Activated CD4-positive, alpha-beta memory T cell treated with anti-CD3 and anti-CD28 coated beads, Interleukin-2, amount 10 ng/mL, durations not matched to agents 7 days and 5 days (primary cell): ENCODE measurements around the gene NOS1AP. TPM values are rescaled to one million over a fixed set of nuclear protein-coding genes. Genes with fewer than 3 reads are reported as not detected.
"Not testable (repeated sequence)": the region's sequence is repeated elsewhere in the genome, so short reads cannot be mapped to it uniquely, and the experiment has no call there.

Experiments
- CTCF ChIA-PET: fragments of 350-600 bp; sonication (Branson Sonifier 250); formaldehyde crosslinking; loops from one replicate; lab custom pipeline; 2021; ENCODE audit warnings: antibody characterized with exemption, inconsistent platforms; lab: Charles Lee
- POLR2A ChIA-PET: fragments of 350-600 bp; sonication (Branson Sonifier 250); formaldehyde crosslinking; loops from one replicate; lab custom pipeline; 2021; ENCODE audit warnings: antibody characterized with exemption; lab: Charles Lee
- DNase-seq: peaks from one replicate; pipeline ENCODE4 v3.0.0-alpha.2; 2020
- H3K27ac Mint-ChIP-seq: one replicate; pipeline ENCODE4 v1.8.0; 2021; ENCODE audit warnings: mild to moderate bottlenecking, mixed read lengths
- H3K27me3 Mint-ChIP-seq: one replicate; pipeline ENCODE4 v1.8.0; 2021; ENCODE audit warnings: mixed read lengths
- H3K36me3 Mint-ChIP-seq: one replicate; pipeline ENCODE4 v1.8.0; 2021; ENCODE audit warnings: low read depth, mixed read lengths
- H3K4me1 Mint-ChIP-seq: one replicate; pipeline ENCODE4 v1.8.0; 2021; ENCODE audit warnings: mixed read lengths
- H3K4me3 Mint-ChIP-seq: one replicate; pipeline ENCODE4 v1.8.0; 2021; ENCODE audit warnings: mild to moderate bottlenecking, mixed read lengths
- H3K9me3 Mint-ChIP-seq: one replicate; pipeline ENCODE4 v1.8.0; 2021; ENCODE audit warnings: mixed read lengths
- total RNA-seq, 2 experiments: library from RNA; stranded (reverse); gene quantifications; one replicate each; pipeline ENCODE4 v1.2.3, GENCODE V29; 2021

Gene NOS1AP
- total RNA-seq, 2 experiments from 2014 or later = 0.08 TPM; not detected in 1

GRCh38 chr1:162035241-162035640 lies 34.2 kb upstream of the NOS1AP start:
- POLR2A ChIA-PET = interaction anchor here (1.5 to 1.6 kb wide), 2 partner anchors 242 to 244 kb away, joined by 3 to 5 read pairs; no protein-coding TSS in a partner anchor
- H3K27me3 Mint-ChIP-seq = peaks cover 27% of the 10 kb centered on the region
- no peaks in the 10 kb centered on the region for H3K36me3 Mint-ChIP-seq
- DNase-seq = no peak
- CTCF ChIA-PET = interaction anchor here (0.7 to 1.8 kb wide), 2 partner anchors 11 to 243 kb away, joined by 3 to 9 read pairs; partner anchors contain the start of gene OLFML2B
- H3K4me1 Mint-ChIP-seq = peaks cover 4% of the 10 kb centered on the region
- no peak overlapping the region for H3K4me3 Mint-ChIP-seq
- H3K27ac Mint-ChIP-seq = no peak overlapping the region
- H3K9me3 Mint-ChIP-seq = no peaks in the 10 kb centered on the region

- DNase-seq = no peak
- Mint-ChIP-seq H3K27me3 (peaks cover 28% of the 10 kb centered on the region), H3K36me3 (no peaks in the 10 kb centered on the region), H3K4me1 (peaks cover 4% of the 10 kb centered on the region), H3K4me3 (no peak overlapping the region), H3K9me3 (no peaks in the 10 kb centered on the region), H3K27ac (no peak overlapping the region)
- POLR2A ChIA-PET = interaction anchor here (2.2 kb wide), 1 partner anchor 243 kb away, joined by 9 read pairs; no protein-coding TSS in a partner anchor
- CTCF ChIA-PET = interaction anchor here (1.0 to 3.0 kb wide), 8 partner anchors 13 to 551 kb away, joined by 3 to 97 read pairs (median 11); partner anchors contain the start of gene OLFML2B
Measured at GRCh38 chr1:162036163-162036562, 33.3 kb upstream of the NOS1AP start.

- no peak for DNase-seq
- no peak overlapping the region for H3K4me3 Mint-ChIP-seq
- peaks cover 24% of the 10 kb centered on the region for H3K27me3 Mint-ChIP-seq
- peaks cover 4% of the 10 kb centered on the region for H3K4me1 Mint-ChIP-seq
- H3K36me3 Mint-ChIP-seq = no peaks in the 10 kb centered on the region
- ChIA-PET CTCF (interaction anchor here (3.0 kb wide), 1 partner anchor 246 kb away, joined by 97 read pairs; no protein-coding TSS in a partner anchor), POLR2A (interaction anchor here (2.2 kb wide), 1 partner anchor 246 kb away, joined by 9 read pairs; no protein-coding TSS in a partner anchor)
- no peaks in the 10 kb centered on the region for H3K9me3 Mint-ChIP-seq
- no peak overlapping the region for H3K27ac Mint-ChIP-seq
Measured at GRCh38 chr1:162038624-162039023, 30.9 kb upstream of the NOS1AP start.

- no peaks in the 10 kb centered on the region for H3K36me3 Mint-ChIP-seq
- POLR2A ChIA-PET = no interaction called here
- DNase-seq = no peak
- H3K4me1 Mint-ChIP-seq = peaks cover 4% of the 10 kb centered on the region
- H3K27ac Mint-ChIP-seq = no peak overlapping the region
- CTCF ChIA-PET = no interaction called here
- no peak overlapping the region for H3K4me3 Mint-ChIP-seq
- H3K27me3 Mint-ChIP-seq = peaks cover 29% of the 10 kb centered on the region
- no peaks in the 10 kb centered on the region for H3K9me3 Mint-ChIP-seq
Measured at GRCh38 chr1:162040001-162040400, 29.5 kb upstream of the NOS1AP start.

GRCh38 chr1:162040657-162041056 lies 28.8 kb upstream of the NOS1AP start:
- Mint-ChIP-seq H3K27ac (no peak overlapping the region), H3K9me3 (no peaks in the 10 kb centered on the region), H3K4me1 (peaks cover 1% of the 10 kb centered on the region), H3K36me3 (no peaks in the 10 kb centered on the region), H3K4me3 (no peak overlapping the region), H3K27me3 (peaks cover 31% of the 10 kb centered on the region)
- no peak for DNase-seq
- CTCF ChIA-PET = interaction anchor here (1.4 kb wide), 1 partner anchor 17 kb away, joined by 3 read pairs; the partner anchor contains the start of gene OLFML2B
- POLR2A ChIA-PET = interaction anchor here (1.5 kb wide), 1 partner anchor 248 kb away, joined by 3 read pairs; no protein-coding TSS in a partner anchor

GRCh38 chr1:162042361-162042760 lies 27.1 kb upstream of the NOS1AP start:
- Mint-ChIP-seq H3K4me1 (no peaks in the 10 kb centered on the region), H3K4me3 (no peak overlapping the region), H3K27me3 (peaks cover 28% of the 10 kb centered on the region), H3K36me3 (no peaks in the 10 kb centered on the region), H3K9me3 (no peaks in the 10 kb centered on the region), H3K27ac (no peak overlapping the region)
- ChIA-PET CTCF (interaction anchor here (1.5 kb wide), 1 partner anchor 250 kb away, joined by 6 read pairs; no protein-coding TSS in a partner anchor), POLR2A (no interaction called here)
- no peak for DNase-seq

GRCh38 chr1:162046921-162047320 lies 22.6 kb upstream of the NOS1AP start:
- no peaks in the 10 kb centered on the region for H3K4me1 Mint-ChIP-seq
- ChIA-PET CTCF (no interaction called here), POLR2A (no interaction called here)

GRCh38 chr1:162053949-162054348 lies 15.5 kb upstream of the NOS1AP start:
- H3K27me3 Mint-ChIP-seq, H3K9me3 Mint-ChIP-seq, H3K36me3 Mint-ChIP-seq, H3K4me1 Mint-ChIP-seq, POLR2A ChIA-PET, DNase-seq, H3K4me3 Mint-ChIP-seq, H3K27ac Mint-ChIP-seq: not testable (repeated sequence)
- CTCF ChIA-PET = interaction anchor here (1.8 kb wide), 1 partner anchor 17 kb away, joined by 9 read pairs; no protein-coding TSS in a partner anchor

More at GRCh38 chr1:162046921-162047320, 22.6 kb upstream of the NOS1AP start:
- H3K27ac Mint-ChIP-seq = no peak overlapping the region
- no peak overlapping the region for H3K4me3 Mint-ChIP-seq
- no peaks in the 10 kb centered on the region for H3K36me3 Mint-ChIP-seq
- H3K9me3 Mint-ChIP-seq = no peaks in the 10 kb centered on the region
- peaks cover 19% of the 10 kb centered on the region for H3K27me3 Mint-ChIP-seq
- DNase-seq = no peak

- no peaks in the 10 kb centered on the region for H3K4me1 Mint-ChIP-seq
- DNase-seq = no peak
- no peak overlapping the region for H3K27ac Mint-ChIP-seq
- no peaks in the 10 kb centered on the region for H3K36me3 Mint-ChIP-seq
- POLR2A ChIA-PET = no interaction called here
- H3K4me3 Mint-ChIP-seq = no peak overlapping the region
- CTCF ChIA-PET = interaction anchor here (1.9 kb wide), 1 partner anchor 18 kb away, joined by 6 read pairs; no protein-coding TSS in a partner anchor
- H3K27me3 Mint-ChIP-seq = peaks cover 8% of the 10 kb centered on the region
- H3K9me3 Mint-ChIP-seq = no peaks in the 10 kb centered on the region
Measured at GRCh38 chr1:162055062-162055461, 14.4 kb upstream of the NOS1AP start.

- no peaks in the 10 kb centered on the region for H3K4me1 Mint-ChIP-seq
- POLR2A ChIA-PET = no interaction called here
- peaks cover 8% of the 10 kb centered on the region for H3K27me3 Mint-ChIP-seq
Measured at GRCh38 chr1:162056043-162056442, 13.4 kb upstream of the NOS1AP start.

GRCh38 chr1:162056579-162056978 lies 12.9 kb upstream of the NOS1AP start:
- Mint-ChIP-seq H3K4me1 (no peaks in the 10 kb centered on the region), H3K27me3 (peaks cover 6% of the 10 kb centered on the region), H3K27ac (no peak overlapping the region), H3K9me3 (no peaks in the 10 kb centered on the region), H3K36me3 (no peaks in the 10 kb centered on the region), H3K4me3 (no peak overlapping the region)
- POLR2A ChIA-PET = no interaction called here
- CTCF ChIA-PET = interaction anchor here (0.6 to 1.9 kb wide), 9 partner anchors 13 to 433 kb away, joined by 3 to 6 read pairs (median 3); partner anchors contain the start of gene NOS1AP
- DNase-seq = no peak

More at GRCh38 chr1:162056043-162056442, 13.4 kb upstream of the NOS1AP start:
- no peak overlapping the region for H3K27ac Mint-ChIP-seq
- no peaks in the 10 kb centered on the region for H3K9me3 Mint-ChIP-seq
- H3K36me3 Mint-ChIP-seq = no peaks in the 10 kb centered on the region
- CTCF ChIA-PET = interaction anchor here (0.6 to 1.9 kb wide), 9 partner anchors 13 to 434 kb away, joined by 3 to 6 read pairs (median 3); partner anchors contain the start of gene NOS1AP
- no peak overlapping the region for H3K4me3 Mint-ChIP-seq
- DNase-seq = peak; percentile 35

GRCh38 chr1:162059721-162060120 lies 9.8 kb upstream of the NOS1AP start:
- ChIA-PET POLR2A (no interaction called here), CTCF (interaction anchor here (1.1 kb wide), 1 partner anchor 22 kb away, joined by 3 read pairs; no protein-coding TSS in a partner anchor)
- H3K4me3 Mint-ChIP-seq = no peak overlapping the region
- no peak for DNase-seq
- H3K9me3 Mint-ChIP-seq = no peaks in the 10 kb centered on the region
- H3K4me1 Mint-ChIP-seq = no peaks in the 10 kb centered on the region
- peaks cover 25% of the 10 kb centered on the region for H3K27me3 Mint-ChIP-seq
- no peaks in the 10 kb centered on the region for H3K36me3 Mint-ChIP-seq
- no peak overlapping the region for H3K27ac Mint-ChIP-seq

- ChIA-PET POLR2A (no interaction called here), CTCF (interaction anchor here (1.1 kb wide), 1 partner anchor 23 kb away, joined by 3 read pairs; no protein-coding TSS in a partner anchor)
- H3K27me3 Mint-ChIP-seq = peaks cover 30% of the 10 kb centered on the region
- no peak for DNase-seq
- no peak overlapping the region for H3K4me3 Mint-ChIP-seq
- no peaks in the 10 kb centered on the region for H3K4me1 Mint-ChIP-seq
- no peaks in the 10 kb centered on the region for H3K36me3 Mint-ChIP-seq
- H3K9me3 Mint-ChIP-seq = no peaks in the 10 kb centered on the region
- no peak overlapping the region for H3K27ac Mint-ChIP-seq
Measured at GRCh38 chr1:162060314-162060713, 9.2 kb upstream of the NOS1AP start.
